Keratinocyte (primary cell): ENCODE measurements around the gene COPS8. TPM values are rescaled to one million over a fixed set of nuclear protein-coding genes. Genes with fewer than 3 reads are reported as not detected.

Experiments
- DNase-seq: peaks from one replicate; pipeline ENCODE4 v3.0.0-alpha.2; 2011; ENCODE audit warnings: low read depth, missing footprints, low spot score
- FAIRE-seq: peaks from 2 replicates; lab custom pipeline; 2011; peaks lifted over from hg19 to GRCh38; lab: Jason Lieb, UNC
- H2AFZ ChIP-seq: 2 replicates; pipeline ENCODE4 v1.6.0; 2012; ENCODE audit warnings: low read length, control low read depth, inconsistent platforms; ENCODE audit not compliant: control insufficient read depth
- H3K27ac ChIP-seq: 2 replicates; pipeline ENCODE4 v1.5.1; 2011; ENCODE audit warnings: low read length; ENCODE audit not compliant: control insufficient read depth, insufficient read depth
- H3K27me3 ChIP-seq: 3 replicates; pipeline ENCODE4 v1.6.0; 2011; ENCODE audit warnings: low read length; ENCODE audit not compliant: control insufficient read depth, insufficient read depth; ENCODE audit errors: extremely low read depth
- H3K36me3 ChIP-seq, 2 experiments: 2 replicates in 1 of 2; 3 replicates in 1 of 2; pipeline ENCODE4 v1.5.1; 2011; ENCODE audit warnings: low read length in 2 of 2, mild to moderate bottlenecking in 1 of 2; ENCODE audit not compliant: control insufficient read depth in 2 of 2, insufficient read depth in 2 of 2; ENCODE audit errors: extremely low read depth in 1 of 2
- H3K4me1 ChIP-seq: 3 replicates; pipeline ENCODE4 v1.5.1; 2011; ENCODE audit warnings: low read length; ENCODE audit not compliant: control insufficient read depth, insufficient read depth; ENCODE audit errors: extremely low read depth
- H3K4me2 ChIP-seq: 3 replicates; pipeline ENCODE4 v1.6.0; 2011; ENCODE audit warnings: low read depth, low read length; ENCODE audit not compliant: control insufficient read depth, insufficient read depth; ENCODE audit errors: extremely low read depth
- H3K4me3 ChIP-seq, 3 experiments: fragments of 200-600 bp in 1 of 3; sonication (generic) in 1 of 3; 2 replicates in 2 of 3; 3 replicates in 1 of 3; pipeline ENCODE4 v1.5.1; 2011 to 2016; ENCODE audit warnings: low read length in 3 of 3, mild to moderate bottlenecking in 3 of 3, control low read depth in 2 of 3, inconsistent platforms in 1 of 3, low read depth in 1 of 3, mixed read lengths in 1 of 3, mixed run types in 1 of 3, moderate library complexity in 1 of 3; ENCODE audit not compliant: control insufficient read depth in 2 of 3, insufficient read depth in 2 of 3; ENCODE audit errors: extremely low read depth in 1 of 3
- H3K79me2 ChIP-seq: 2 replicates; pipeline ENCODE4 v1.6.0; 2012; ENCODE audit warnings: low read length; ENCODE audit not compliant: control insufficient read depth, insufficient read depth
- H3K9ac ChIP-seq: 3 replicates; pipeline ENCODE4 v1.6.0; 2011; ENCODE audit warnings: low read length; ENCODE audit not compliant: control insufficient read depth, insufficient read depth; ENCODE audit errors: extremely low read depth
- H3K9me1 ChIP-seq: 3 replicates; pipeline ENCODE4 v1.6.0; 2011; ENCODE audit warnings: low read length; ENCODE audit not compliant: control insufficient read depth, insufficient read depth; ENCODE audit errors: extremely low read depth
- H3K9me3 ChIP-seq: 2 replicates; pipeline ENCODE4 v1.5.1; 2012; ENCODE audit warnings: low read depth, low read length; ENCODE audit not compliant: control insufficient read depth
- H4K20me1 ChIP-seq: 3 replicates; pipeline ENCODE4 v1.6.0; 2011; ENCODE audit warnings: low read length; ENCODE audit not compliant: control insufficient read depth, insufficient read depth; ENCODE audit errors: extremely low read depth
- CTCF ChIP-seq, 3 experiments: IDR thresholded peaks in 1 of 3; conservative IDR thresholded peaks in 1 of 3; optimal IDR thresholded peaks in 1 of 3; 2 replicates in 2 of 3; 3 replicates in 1 of 3; pipeline versions ENCODE3 to v1.5.1; 2011; ENCODE audit warnings: low read length in 3 of 3, mild to moderate bottlenecking in 3 of 3, moderate library complexity in 2 of 3, control low read depth in 1 of 3, inconsistent platforms in 1 of 3; ENCODE audit not compliant: insufficient read depth in 2 of 3; ENCODE audit errors: extremely low read depth in 1 of 3
- EZH2 ChIP-seq: IDR thresholded peaks from one replicate; pipeline ENCODE4 v1.6.1; 2012; ENCODE audit warnings: inconsistent platforms, mild to moderate bottlenecking, low read length, moderate library complexity
- dilution Hi-C: fragments of 300-500 bp; cut with MboI; formaldehyde crosslinking; loops from one replicate; pipeline ENCODE4 v1.7.0; 2020; ENCODE audit warnings: low sequenced_read_pairs; ENCODE audit not compliant: extremely low pct_ligation_motif_present
- polyA plus RNA-seq, 5 experiments: library from polyadenylated mRNA; depleted of rRNA in 3 of 5; stranded (reverse) in 3 of 5; stranded (forward) in 1 of 5; unstranded in 1 of 5; fragments of >200 nt; gene quantifications; 1 replicate in 1 of 5; 2 replicates in 3 of 5; 3 replicates in 1 of 5; pipeline versions ENCODE4 v1.2.1 to v1.2.3, GENCODE V29; 2011 to 2012; ENCODE audit warnings: missing spikeins in 2 of 5, low read depth in 1 of 5, low replicate concordance in 1 of 5

COPS8 gene
- polyA plus RNA-seq, 1 donor (not counting 4 experiments of a cell fraction or from before 2014, with no cell fraction given): 136 TPM

GRCh38 chr2:237115870-237116269 lies 30.2 kb downstream of the COPS8 start:
- Histone ChIP-seq H3K9ac (no peak overlapping the region), H3K4me3 (no peak overlapping the region), H3K4me1 (peaks cover 30% of the 10 kb centered on the region), H3K4me2 (no peak overlapping the region), H3K27me3 (no peaks in the 10 kb centered on the region), H2AFZ (no peak overlapping the region), H3K27ac (no peak overlapping the region), H3K36me3 (no peaks in the 10 kb centered on the region), H3K9me3 (peaks cover 5% of the 10 kb centered on the region), H4K20me1 (no peaks in the 10 kb centered on the region), H3K79me2 (no peaks in the 10 kb centered on the region), H3K9me1 (no peaks in the 10 kb centered on the region)
- DNase-seq: no peak
- dilution Hi-C loops: no loop called here
- TF ChIP-seq EZH2: no peak
- no peak for TF ChIP-seq CTCF (optimal IDR thresholded peaks at IDR 0.05 in 1 of 3, IDR thresholded peaks at IDR 0.05 in 1 of 3, conservative IDR thresholded peaks at IDR 0.05 in 1 of 3; ENCODE audit: extremely low read depth in 1 of 3, insufficient read depth in 2 of 3, low read length in 3 of 3)
- no peak for FAIRE-seq

- no peak for DNase-seq
- Histone ChIP-seq H3K4me1 (peaks cover 30% of the 10 kb centered on the region), H3K4me3 (no peak overlapping the region), H3K79me2 (no peaks in the 10 kb centered on the region), H3K9ac (no peak overlapping the region), H2AFZ (no peak overlapping the region), H3K9me3 (peaks cover 5% of the 10 kb centered on the region), H3K27ac (no peak overlapping the region), H3K4me2 (no peak overlapping the region), H3K36me3 (no peaks in the 10 kb centered on the region), H3K9me1 (no peaks in the 10 kb centered on the region), H3K27me3 (no peaks in the 10 kb centered on the region), H4K20me1 (no peaks in the 10 kb centered on the region)
- TF ChIP-seq CTCF (optimal IDR thresholded peaks at IDR 0.05 in 1 of 3, IDR thresholded peaks at IDR 0.05 in 1 of 3, conservative IDR thresholded peaks at IDR 0.05 in 1 of 3; ENCODE audit: extremely low read depth in 1 of 3, insufficient read depth in 2 of 3, low read length in 3 of 3): no peak
- TF ChIP-seq EZH2: no peak
- peak; percentile 17 for FAIRE-seq
- dilution Hi-C loops: no loop called here
These were observed 30.7 kb downstream of the COPS8 start for GRCh38 chr2:237116431-237116830.
